HG02973 (cell line): ENCODE measurements around the gene PKN2.

Experiments
- ATAC-seq: cut with Tn5 transposase; IDR thresholded peaks from one replicate; pipeline ENCODE4 v1.9.1; 2021; ENCODE audit warnings: moderate library complexity; ENCODE audit not compliant: unreplicated experiment

Gene PKN2

GRCh38 chr1:88731475-88732269 lies 47.6 kb downstream of the PKN2 start:
- no peak for ATAC-seq

- no peak for ATAC-seq
Measured at GRCh38 chr1:88735382-88735781, 51.3 kb downstream of the PKN2 start.

GRCh38 chr1:88735909-88736308 lies 51.8 kb downstream of the PKN2 start:
- ATAC-seq, result no peak

DNA sequence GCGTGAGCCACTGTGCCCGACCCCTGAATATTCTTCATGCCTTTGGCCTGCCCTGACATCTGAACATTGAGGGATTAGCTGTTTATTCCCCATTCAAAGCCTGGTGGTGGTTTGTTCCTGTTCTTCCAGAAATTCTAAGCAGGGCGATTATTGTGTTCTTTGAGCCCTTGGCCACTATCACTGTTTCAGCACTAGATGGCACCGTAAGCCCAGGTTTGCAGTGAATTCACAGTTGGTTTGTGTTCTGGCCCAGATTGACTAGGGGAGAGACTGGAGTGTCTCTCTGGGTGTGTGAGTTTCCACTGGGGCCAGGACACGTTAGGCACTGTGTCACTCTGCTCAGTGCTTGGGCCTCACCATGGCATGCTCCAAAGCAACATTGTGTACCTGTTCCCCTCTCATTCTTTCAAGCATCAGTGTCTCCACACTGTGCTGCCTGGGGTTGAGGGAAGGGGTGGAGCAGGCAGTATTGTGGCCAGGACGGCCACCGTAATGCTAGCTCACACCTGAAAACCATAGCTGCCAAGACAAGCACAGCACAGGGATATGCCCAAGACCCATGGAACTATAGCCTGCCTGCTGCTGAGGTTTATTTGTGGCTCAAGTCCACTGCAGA lies 52.7 kb downstream of the PKN2 start:
- no peak for ATAC-seq

DNA sequence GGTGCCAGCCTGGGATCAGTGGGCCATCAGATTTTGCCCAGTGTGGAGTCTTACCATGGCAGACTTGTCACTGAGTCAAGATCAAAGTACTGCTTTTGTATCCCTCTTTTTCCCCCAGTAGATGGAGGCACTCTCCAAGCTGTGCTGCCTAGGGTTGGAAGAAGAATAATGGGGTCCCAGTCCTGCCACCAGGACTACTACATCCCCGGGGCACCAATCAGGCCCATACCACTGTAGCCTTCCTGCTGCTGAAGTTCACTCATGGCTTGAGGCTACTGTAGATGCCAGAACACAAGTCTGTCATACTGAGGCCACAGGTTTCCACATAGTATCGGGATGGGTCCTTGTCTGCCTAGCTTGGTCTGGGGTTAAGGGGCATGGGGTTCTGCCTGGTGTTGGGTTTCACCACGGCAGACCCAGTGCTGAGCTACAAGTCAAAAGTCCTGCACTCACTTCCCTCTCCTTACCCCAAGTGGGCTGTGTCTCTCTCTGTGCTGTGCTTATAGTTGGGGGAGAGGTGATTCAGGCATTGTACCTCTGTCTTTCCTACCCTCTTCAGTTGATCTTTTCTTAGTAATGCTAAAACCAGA lies 53.4 kb downstream of the PKN2 start:
- ATAC-seq, result no peak

GRCh38 chr1:88740784-88741183 lies 56.7 kb downstream of the PKN2 start:
- ATAC-seq, result no peak

GRCh38 chr1:88741413-88741812 lies 57.3 kb downstream of the PKN2 start:
- no peak for ATAC-seq

- ATAC-seq, result no peak
Measured at GRCh38 chr1:88742531-88742930, 58.5 kb downstream of the PKN2 start.

DNA sequence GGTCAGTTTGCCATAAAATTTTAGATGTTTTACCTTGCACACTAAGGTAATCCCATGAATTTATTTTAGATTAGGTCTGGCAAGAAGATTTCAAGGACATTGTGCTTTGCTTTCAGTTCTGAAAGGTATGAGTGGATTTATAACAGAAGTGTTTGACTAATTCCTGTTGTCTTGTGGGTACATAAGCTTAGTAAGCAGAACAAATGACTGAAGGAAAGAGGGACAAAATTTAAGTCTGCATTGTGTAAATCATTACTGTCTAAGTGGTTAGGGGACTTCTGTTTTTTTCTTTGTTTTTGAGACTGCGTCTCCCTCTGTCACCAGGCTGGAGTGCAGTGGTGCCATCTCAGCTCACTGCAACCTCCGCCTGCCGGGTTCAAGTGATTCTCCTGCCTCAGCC lies 60.1 kb downstream of the PKN2 start:
- peak; percentile 66 for ATAC-seq

DNA sequence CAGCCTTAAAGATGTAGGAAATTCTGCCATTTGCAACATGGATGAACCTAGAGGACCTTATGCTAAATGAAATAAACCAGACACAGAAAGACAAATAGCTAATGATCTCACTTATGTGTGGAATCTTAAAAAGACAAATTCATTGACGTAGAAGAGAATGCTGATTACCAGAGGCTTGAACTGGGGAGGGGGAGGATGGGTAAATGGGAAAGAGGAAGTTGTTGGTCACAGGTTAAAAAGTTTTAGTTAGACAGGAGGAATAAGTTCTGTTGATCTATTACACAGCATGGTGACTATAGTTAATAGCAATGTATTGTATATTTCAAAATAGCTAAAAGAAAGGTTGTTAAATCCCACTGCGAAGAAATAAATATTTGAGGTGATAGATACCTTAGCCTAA lies 62.8 kb downstream of the PKN2 start:
- no peak for ATAC-seq

DNA sequence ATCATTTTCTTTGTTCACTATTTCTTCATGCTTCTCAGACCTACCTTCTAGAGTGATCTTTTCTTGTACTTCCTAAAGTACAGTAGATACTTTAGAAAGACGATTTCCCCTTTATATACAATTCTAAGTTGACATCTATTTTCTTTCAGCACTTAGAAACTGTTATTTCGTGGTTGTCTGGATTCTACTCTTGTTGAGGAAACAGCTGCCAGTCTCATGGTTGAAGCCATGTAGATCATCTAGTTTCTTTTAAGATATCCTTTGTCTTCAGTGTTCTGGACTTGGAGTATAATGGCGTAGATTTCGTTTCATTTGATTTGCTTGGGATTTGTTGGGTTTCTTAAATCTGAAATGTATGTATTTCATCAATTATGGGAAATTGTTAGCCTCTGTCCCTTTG lies 67.6 kb downstream of the PKN2 start:
- ATAC-seq, result no peak

GRCh38 chr1:88753506-88753905 lies 69.4 kb downstream of the PKN2 start:
- no peak for ATAC-seq

- ATAC-seq, result no peak
Measured at GRCh38 chr1:88763649-88764406, 79.8 kb downstream of the PKN2 start.

DNA sequence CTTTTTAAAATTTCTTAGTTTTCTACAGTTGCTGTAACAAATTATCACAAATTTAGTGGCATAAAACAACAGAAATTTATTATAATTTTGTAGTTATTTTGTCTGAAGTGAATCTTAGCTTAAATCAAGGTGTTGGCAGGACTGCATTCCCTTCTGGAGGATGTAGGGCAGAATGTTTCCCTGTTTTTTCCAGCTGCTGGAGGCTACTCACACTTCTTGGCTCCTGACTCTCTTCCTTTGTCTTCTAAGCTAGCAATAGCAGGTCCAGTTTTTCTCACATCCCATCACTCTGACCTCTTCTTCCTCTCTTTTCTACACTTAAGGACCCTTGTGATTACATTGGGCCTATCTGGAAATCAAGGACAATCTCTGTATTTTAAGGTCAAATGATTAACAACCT lies 84.1 kb downstream of the PKN2 start:
- ATAC-seq, result no peak

DNA sequence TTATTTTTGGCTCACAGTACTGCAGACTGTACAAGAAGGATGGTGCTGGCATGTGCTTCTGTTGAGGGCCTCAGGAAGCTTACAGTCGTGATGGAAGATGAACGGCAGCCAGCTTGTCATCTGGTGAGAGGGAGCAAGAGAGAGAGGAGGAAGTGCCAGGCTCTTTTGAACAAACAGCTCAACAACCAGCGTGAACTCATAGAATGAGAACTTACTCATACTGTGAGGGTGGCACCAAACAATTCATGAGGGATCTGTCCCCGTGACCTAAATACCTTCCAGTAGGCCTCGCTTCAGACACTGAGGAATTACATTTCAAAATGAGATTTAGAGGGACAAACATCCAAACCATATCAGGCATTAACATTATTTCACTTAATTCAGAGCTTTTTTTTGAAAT lies 84.7 kb downstream of the PKN2 start:
- ATAC-seq, result no peak

DNA sequence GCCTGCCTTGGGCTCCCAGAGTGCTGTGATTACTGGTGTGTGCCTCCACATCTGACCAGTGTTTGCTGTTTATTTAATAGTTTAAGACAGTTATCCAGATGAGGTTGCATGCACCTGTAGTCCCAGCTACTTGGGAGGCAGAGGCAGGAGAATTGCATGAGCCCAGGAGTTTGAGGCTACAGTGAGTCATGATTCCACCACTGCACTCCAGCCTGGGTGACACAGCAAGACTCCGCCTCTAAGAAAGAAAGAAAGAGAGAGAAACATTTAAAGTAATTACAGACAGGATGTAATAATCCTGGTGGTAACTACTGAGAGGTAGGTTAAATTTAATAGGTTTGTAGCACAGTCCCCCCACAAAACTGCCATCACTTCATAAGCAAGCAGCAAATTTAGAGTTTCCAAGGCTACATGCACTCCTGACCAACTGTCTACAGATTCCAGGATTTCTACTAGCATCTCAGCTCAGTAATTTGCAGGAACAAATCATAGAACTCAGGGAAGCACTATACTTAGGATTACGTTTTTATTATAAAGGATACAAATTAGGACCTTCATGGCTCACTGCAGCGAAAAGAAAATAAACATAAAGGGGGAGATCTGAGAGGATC lies 89.6 kb downstream of the PKN2 start:
- no peak for ATAC-seq

DNA sequence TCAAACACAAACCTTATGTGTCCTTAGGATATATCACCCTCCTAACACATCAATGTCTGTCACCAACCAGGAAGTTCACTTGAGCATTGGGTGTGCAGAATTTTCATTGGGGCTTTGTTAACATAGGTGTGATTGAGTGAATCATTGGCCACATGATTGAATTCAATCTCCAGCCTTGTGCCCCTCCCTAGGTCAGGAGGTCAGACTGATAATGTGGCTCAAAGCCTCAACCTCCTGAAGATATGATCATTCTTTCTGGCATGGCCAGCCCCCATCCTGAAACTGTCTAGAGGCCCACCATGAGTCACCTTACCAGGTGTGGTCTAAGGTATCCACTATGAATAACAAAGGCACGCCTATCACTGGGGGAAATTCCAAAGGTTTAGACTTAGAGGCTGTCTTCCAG lies 90.1 kb downstream of the PKN2 start:
- no peak for ATAC-seq

DNA sequence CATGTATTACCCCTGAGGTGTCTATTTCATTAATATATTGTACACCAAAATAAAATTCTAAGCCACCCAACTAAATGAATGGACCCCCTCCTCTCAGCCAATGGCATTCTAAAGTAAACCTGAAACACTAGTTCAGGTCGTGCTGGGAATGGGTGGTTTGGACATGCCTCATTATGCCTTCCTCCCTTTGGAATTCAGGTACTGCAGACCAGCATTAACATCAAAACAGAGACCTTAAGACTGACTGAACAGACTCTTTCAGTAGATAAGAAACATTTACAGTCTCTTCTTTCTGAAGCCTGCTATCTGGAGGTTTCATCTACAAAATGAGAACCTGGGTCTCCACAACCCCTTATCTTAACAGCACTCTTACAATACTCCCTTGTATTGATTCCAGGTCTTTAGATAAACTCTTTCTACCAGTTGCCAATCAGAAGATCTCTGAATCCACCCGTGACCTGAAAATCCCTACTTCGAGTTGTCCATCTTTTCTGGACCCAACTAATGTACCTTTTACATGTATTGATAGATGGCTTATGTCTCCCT lies 93.6 kb downstream of the PKN2 start:
- ATAC-seq, result no peak

DNA sequence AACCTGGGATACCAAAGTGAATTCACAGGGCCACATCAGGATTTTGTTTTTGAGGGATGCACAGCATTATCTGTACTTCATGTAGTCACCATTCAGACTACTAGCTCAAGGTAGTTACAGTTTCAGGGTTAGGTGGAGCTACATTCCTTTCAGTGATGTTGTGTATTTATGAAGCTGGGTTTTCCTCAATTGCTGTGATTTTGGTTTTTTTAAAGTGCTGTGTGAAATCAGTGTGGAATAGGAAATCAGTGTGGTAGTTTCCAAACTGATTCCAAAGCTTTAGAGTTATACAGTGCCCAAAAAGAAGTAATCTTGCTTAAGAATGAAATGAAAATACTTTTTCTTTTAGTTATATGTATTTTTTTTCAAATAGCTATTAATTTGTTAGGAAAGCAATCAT lies 95.8 kb downstream of the PKN2 start:
- ATAC-seq, result no peak

- ATAC-seq, result no peak
Measured at GRCh38 chr1:88780485-88780884, 96.4 kb downstream of the PKN2 start.

- ATAC-seq, result no peak
Measured at GRCh38 chr1:88783145-88783544, 99.1 kb downstream of the PKN2 start.
